ENCODE results near the gene APBB2.

Gene APBB2

GRCh38 chr4:40990236-40990898 is 224.0 kb downstream of the APBB2 start:
- no peak for DNase-seq (ENCODE audit: low read depth in 1 of 2, low spot score in 1 of 2)

- no peak for DNase-seq (ENCODE audit: low read depth in 1 of 2, low spot score in 1 of 2)
These were observed 227.2 kb downstream of the APBB2 start for GRCh38 chr4:40987151-40987550.

DNA sequence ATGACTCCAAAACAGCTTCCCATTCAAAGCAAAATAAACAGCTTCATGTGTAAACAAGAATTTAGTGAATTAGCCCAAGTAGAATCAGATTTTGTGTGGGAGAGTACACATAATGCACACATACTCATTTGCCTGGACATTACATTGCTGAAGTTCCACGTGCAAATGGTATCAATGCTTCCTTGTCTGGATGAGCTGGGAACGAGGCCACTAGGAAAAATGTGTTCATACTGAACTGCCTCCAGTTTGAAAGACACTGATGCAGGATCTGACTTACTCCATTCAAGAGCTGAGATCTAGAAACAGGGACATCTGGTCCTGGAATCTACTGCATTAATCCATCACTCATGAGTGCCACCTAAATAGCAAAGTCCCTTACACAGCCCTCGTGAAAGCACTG is 228.0 kb downstream of the APBB2 start:
- DNase-seq (ENCODE audit: low read depth in 1 of 2, low spot score in 1 of 2) = no peak

DNA sequence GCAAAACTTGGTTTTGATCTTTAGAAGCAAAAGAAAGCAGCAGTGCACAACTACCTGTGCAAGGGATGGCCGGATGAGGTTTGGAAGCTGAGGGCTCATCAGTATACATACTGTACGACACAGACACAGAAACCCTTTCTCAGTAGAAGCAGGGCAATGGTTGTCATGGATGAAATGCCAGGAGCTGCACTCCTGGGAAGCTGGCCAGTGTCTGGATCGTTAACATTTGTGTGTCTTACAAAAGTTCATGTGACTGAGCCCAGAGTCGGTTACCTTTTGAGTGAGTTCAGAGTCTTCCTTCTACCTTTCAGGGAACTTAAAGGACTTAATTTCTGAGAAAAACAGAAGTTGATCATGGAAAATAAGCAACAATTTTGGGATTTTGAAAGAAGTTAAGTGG is 230.3 kb downstream of the APBB2 start:
- DNase-seq (ENCODE audit: low read depth in 1 of 2, low spot score in 1 of 2) = no peak

DNA sequence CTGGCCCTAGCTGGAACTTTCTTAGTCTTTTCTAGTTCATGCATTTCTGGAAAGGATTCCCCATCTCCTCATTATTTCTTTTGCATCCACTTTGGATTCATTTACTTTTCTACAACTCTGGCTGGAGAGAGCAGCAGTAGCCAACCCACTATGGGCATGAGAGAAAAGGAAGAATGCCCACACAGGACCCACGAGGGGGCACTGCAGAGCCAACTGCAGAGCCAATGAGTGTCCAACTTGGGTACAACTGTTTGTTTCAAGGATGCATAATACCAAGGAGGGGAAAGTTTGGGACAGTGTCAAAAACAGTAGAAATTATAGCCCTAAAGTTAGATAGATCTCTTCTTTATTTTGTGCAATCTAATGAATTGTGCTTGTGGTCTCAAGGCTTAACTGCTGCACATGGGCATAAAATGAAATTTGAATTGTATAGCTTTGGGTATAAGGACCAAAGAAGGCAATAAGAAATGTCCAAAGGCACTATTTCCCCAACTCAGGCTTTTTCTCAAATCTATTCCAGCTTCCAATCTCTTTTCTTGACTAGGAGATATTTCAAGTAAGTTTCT is 233.9 kb downstream of the APBB2 start:
- DNase-seq (ENCODE audit: low read depth in 1 of 2, low spot score in 1 of 2) = no peak

GRCh38 chr4:40978548-40978947 is 235.8 kb downstream of the APBB2 start:
- no peak for DNase-seq (ENCODE audit: low read depth in 1 of 2, low spot score in 1 of 2)

- DNase-seq (ENCODE audit: low read depth in 1 of 2, low spot score in 1 of 2) = no peak
These were observed 238.0 kb downstream of the APBB2 start for GRCh38 chr4:40976343-40976742.

DNA sequence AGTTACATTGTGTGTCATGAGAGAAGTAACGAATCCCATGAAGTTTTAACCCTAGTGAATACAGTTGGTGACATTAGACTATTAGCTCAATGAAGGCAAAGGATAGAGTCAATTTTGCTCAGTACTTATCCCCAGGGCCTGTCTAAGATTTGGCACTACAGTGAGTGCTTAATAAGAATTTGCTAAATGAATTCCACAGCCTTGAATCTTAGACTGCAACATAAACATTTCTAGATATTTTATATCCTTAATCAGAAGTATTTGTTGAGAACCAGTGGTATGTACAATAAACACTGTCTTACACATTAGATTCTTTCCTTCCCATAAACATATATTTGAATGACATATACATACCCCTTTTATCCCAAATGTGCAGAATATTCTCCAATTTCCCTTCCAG is 241.6 kb downstream of the APBB2 start:
- no peak for DNase-seq (ENCODE audit: low read depth in 1 of 2, low spot score in 1 of 2)

GRCh38 chr4:40971338-40971737 is 243.0 kb downstream of the APBB2 start:
- no peak for DNase-seq (ENCODE audit: low read depth in 1 of 2, low spot score in 1 of 2)

DNA sequence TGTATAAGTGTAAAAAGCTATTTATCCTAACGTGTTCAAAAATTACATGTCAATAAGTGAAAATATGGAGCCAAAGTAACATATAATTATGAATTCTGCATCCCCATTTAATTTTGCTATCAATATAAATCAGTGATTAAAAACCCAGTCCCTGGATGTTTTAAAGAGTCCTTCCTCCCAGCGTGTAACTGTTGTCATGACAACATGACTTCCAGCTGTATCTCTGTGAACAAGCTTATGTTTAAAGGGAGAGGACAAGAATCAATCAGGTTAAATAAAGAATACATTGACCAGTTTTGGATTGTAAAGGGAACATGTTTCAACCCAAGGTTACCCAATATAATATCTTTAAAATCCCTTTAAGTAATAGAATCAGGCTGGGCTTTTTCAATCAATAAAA is 244.8 kb downstream of the APBB2 start:
- no peak for DNase-seq (ENCODE audit: low read depth in 1 of 2, low spot score in 1 of 2)

GRCh38 chr4:40967550-40967949 is 246.8 kb downstream of the APBB2 start:
- DNase-seq (ENCODE audit: low read depth in 1 of 2, low spot score in 1 of 2) = no peak

- no peak for DNase-seq (ENCODE audit: low read depth in 1 of 2, low spot score in 1 of 2)
These were observed 248.3 kb downstream of the APBB2 start for GRCh38 chr4:40966091-40966490.

- DNase-seq (ENCODE audit: low read depth in 1 of 2, low spot score in 1 of 2) = no peak
These were observed 250.4 kb downstream of the APBB2 start for GRCh38 chr4:40963897-40964478.

DNA sequence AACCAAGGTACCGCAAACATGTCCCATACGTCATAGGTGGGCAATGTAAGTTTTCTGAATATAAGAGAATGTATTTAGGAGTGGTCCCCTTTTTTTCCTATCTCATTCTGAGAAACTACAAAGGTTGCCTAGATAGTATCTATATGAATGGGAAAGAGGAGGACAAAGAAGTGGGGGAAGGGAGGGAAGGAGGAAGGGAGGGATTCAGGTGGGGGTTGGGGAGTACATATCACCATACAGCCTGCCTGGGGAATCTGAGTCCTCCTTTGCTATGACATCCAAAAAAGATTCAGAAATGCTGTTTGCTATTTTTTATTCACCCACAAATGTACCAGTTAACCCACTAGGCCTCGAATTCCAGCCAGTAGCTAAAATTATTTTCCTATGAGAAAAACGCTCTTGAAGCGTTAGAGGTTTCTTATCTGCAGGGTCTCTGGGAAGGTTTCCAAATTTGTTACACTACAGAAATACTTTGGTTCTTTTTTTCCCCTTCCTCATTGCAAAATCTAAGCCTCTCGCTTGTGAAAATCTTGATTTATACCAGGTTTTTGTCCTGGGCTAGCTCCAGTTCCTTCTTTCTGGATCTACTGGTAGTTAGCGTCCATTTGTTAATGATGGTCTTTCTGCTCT is 251.7 kb downstream of the APBB2 start:
- no peak for DNase-seq (ENCODE audit: low read depth in 1 of 2, low spot score in 1 of 2)

- no peak for DNase-seq (ENCODE audit: low read depth in 1 of 2, low spot score in 1 of 2)
These were observed 253.4 kb downstream of the APBB2 start for GRCh38 chr4:40960941-40961340.

DNA sequence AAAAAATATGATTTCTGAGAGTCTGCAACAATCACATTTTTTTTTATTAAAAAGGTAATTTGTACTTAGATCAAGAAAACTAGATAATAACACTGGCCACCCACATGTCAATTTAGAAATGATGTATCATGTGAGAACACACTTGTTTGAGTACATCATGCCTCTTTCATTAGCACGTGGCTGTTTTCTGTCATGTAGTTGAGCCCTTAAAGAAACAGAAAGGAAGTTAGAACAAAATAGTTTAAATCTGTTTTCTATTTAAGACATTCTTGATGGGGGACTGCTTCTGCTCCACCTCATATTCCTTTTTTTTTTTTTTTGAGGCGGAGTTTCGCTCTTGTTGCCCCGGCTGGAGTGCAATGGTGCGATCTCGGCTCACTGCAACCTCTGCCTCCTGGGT is 257.1 kb downstream of the APBB2 start:
- no peak for DNase-seq (ENCODE audit: low read depth in 1 of 2, low spot score in 1 of 2)

DNA sequence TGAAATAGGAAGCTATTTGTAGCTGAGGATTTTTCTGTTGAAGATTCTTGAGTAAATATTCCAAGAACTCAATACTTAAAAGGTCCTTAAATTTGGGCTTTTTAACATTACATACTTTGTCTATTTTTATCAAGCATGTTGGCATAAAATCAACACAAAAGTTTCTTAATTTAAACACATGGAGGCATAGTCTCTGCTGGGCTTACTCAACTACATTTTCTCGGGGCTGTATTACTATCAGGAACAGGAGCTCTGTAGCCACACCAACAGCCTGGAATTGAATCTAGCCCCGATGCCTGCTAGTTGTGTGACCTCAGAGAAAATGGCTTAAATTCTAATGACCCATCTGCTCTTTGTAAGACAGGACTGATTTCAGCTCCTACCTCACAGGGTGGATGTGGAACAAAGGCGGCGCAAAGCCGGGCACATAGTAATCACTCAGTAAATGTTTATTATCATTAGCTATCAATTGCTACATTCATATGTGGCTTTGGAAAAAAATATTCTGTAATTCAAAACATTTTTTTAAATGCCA is 257.6 kb downstream of the APBB2 start:
- DNase-seq (ENCODE audit: low read depth in 1 of 2, low spot score in 1 of 2) = no peak

GRCh38 chr4:40954088-40954668 is 260.2 kb downstream of the APBB2 start:
- DNase-seq (ENCODE audit: low read depth in 1 of 2, low spot score in 1 of 2) = no peak

DNA sequence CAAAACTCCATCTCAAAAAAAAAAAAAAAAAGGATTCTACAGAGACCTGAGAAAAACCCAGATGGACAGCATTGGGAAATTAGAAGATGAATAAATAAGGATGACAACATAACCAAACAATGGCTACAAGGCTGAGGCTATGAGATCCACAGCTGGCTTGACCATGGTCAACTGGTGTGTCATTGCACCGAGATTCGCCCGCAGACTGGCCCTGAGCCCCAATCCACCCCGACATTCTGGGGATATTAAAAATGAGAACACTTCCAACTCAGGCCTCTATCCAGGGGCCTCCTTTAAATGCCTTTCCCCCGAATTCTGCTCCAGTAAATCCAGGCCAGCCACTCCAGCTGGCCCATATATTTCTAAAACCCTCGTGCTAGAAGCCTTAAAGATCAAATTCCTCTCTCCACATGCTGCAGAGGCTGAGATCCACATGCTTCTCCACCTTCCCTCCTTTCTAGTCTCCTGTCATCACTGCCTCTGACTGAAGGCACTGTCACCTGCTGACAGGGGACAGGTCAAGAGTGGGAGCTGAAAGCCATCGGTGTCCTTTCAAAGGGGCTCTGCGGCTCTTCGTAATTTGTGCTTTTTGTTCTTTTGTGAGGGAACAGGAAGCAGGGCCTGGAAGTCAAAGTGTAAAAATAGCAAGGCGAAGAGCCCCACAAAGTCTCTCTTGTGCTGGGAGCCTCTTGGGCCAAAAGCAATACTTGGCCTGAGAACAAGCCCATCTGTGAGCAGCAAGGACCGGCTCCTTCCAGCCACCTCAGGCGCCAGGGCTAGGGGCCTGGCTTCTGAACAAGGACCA is 260.9 kb downstream of the APBB2 start:
- DNase-seq (ENCODE audit: low read depth in 1 of 2, low spot score in 1 of 2) = no peak

DNA sequence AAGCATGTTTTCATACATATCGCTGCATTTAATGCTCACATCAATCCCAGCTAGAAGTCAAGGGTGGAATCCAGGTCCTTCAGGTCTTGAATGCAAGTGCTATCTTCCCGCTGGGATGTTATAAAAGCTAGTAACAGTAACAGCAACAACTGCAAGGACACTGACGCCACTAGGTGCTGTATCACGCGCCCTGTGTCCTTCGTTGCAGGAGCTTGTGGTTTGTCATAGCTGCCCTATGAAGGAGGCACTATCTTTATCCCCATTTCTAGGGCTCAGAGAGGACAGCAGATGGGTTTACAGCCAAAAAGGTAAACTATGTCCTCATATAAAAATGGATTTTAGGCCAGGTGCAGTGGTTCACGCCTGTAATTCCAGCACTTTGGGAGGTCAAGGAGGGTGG is 261.7 kb downstream of the APBB2 start:
- no peak for DNase-seq (ENCODE audit: low read depth in 1 of 2, low spot score in 1 of 2)

DNA sequence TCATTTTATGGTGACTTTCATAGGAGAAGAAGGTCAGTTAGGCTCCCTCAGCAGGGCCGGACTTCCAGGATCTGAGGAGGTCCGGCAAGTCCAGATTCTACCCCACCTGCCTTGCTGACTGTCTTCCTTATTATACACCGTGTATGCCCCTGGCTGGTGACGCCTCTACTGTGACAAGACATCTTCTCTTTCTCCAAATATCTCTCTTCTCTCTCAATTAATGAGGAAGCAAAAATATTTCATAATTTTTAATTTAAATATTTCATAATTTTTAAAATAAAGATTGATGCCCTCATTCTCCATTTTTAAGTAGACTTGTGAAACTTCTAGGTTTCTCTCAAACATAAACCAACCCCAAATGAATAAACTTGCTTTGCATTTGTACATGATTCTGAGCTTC is 262.1 kb downstream of the APBB2 start:
- no peak for DNase-seq (ENCODE audit: low read depth in 1 of 2, low spot score in 1 of 2)
